DMS 273 (cell line): Measurements from ENCODE around the gene HDAC4.

Experiments
- DNase-seq: peaks from one replicate; lab custom pipeline; 2025; ENCODE audit not compliant: unreplicated experiment; lab: John Stamatoyannopoulos, UW

Gene HDAC4

GRCh38 chr2:239329972-239330572, 70.7 kb downstream of the HDAC4 start:
- peak; percentile 29 for DNase-seq

- DNase-seq = peak; percentile 27
Measured at GRCh38 chr2:239329284-239329971, 71.4 kb downstream of the HDAC4 start.

- peak; percentile 40 for DNase-seq
Measured at GRCh38 chr2:239328351-239329191, 72.2 kb downstream of the HDAC4 start.

- peak; percentile 9 for DNase-seq
Measured at GRCh38 chr2:239327536-239328350, 73.1 kb downstream of the HDAC4 start.

GRCh38 chr2:239326831-239327535, 73.8 kb downstream of the HDAC4 start:
- peak; percentile 42 for DNase-seq

- DNase-seq = no peak
Measured at GRCh38 chr2:239324456-239324855, 76.4 kb downstream of the HDAC4 start.

- DNase-seq = no peak
Measured at GRCh38 chr2:239323447-239323846, 77.4 kb downstream of the HDAC4 start.

GRCh38 chr2:239322416-239323086, 78.3 kb downstream of the HDAC4 start:
- no peak for DNase-seq

- no peak for DNase-seq
Measured at GRCh38 chr2:239321596-239322415, 79.0 kb downstream of the HDAC4 start.

GRCh38 chr2:239318790-239319661, 81.8 kb downstream of the HDAC4 start:
- no peak for DNase-seq

- no peak for DNase-seq
Measured at GRCh38 chr2:239318151-239318611, 82.6 kb downstream of the HDAC4 start.

- no peak for DNase-seq
Measured at GRCh38 chr2:239316562-239317465, 84.0 kb downstream of the HDAC4 start.

GRCh38 chr2:239315308-239315707, 85.5 kb downstream of the HDAC4 start:
- DNase-seq = no peak

GRCh38 chr2:239313776-239314175, 87.0 kb downstream of the HDAC4 start:
- DNase-seq = no peak

GRCh38 chr2:239312741-239313667, 87.8 kb downstream of the HDAC4 start:
- DNase-seq = no peak

- DNase-seq = no peak
Measured at GRCh38 chr2:239312081-239312511, 88.7 kb downstream of the HDAC4 start.
